ENCODE data around the gene VENTX. TPM values are rescaled to one million over a fixed set of nuclear protein-coding genes. Genes with fewer than 3 reads are reported as not detected.

Gene VENTX
- total RNA-seq, 1 donor from 2014 or later, result 1.6 TPM

DNA sequence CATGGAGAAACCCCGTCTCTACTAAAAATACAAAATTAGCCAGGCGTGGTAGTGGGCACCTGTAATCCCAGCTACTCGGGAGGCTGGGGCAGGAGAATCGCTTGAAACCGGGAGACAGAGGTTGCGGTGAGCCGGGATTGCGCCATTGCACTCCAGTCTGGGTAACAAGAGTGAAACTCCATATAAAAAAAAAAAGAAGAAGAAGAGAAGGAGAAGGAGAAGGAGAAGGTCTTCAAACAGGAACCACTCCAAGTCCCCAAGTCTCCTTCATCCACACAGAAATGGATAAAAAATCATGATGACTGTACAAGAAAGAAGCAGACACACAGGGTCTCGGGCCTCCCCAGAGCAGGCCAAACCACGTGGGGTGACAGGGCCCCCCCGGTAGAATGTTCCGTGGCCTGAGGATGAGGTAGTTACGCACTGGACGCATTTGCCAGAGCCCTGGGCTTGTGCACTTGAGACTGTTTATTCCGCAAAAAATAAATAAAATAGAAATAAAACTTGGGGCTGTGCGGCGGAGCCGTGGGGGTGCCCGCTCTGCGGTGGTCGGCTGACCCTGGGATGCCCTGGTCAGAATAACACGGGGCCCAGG, 15.8 kb downstream of the VENTX start:
- no peak for DNase-seq
- peaks cover 7% of the 10 kb centered on the region for H3K27me3 Mint-ChIP-seq (ENCODE audit: unreplicated experiment)
- H3K9me3 Mint-ChIP-seq (ENCODE audit: unreplicated experiment), result peaks cover 4% of the 10 kb centered on the region
- H3K27ac Mint-ChIP-seq (ENCODE audit: unreplicated experiment), result no peak overlapping the region
- TF ChIP-seq, protein P1, sequence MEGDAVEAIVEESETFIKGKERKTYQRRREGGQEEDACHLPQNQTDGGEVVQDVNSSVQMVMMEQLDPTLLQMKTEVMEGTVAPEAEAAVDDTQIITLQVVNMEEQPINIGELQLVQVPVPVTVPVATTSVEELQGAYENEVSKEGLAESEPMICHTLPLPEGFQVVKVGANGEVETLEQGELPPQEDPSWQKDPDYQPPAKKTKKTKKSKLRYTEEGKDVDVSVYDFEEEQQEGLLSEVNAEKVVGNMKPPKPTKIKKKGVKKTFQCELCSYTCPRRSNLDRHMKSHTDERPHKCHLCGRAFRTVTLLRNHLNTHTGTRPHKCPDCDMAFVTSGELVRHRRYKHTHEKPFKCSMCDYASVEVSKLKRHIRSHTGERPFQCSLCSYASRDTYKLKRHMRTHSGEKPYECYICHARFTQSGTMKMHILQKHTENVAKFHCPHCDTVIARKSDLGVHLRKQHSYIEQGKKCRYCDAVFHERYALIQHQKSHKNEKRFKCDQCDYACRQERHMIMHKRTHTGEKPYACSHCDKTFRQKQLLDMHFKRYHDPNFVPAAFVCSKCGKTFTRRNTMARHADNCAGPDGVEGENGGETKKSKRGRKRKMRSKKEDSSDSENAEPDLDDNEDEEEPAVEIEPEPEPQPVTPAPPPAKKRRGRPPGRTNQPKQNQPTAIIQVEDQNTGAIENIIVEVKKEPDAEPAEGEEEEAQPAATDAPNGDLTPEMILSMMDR (IDR thresholded peaks at IDR 0.05; ENCODE audit: partially characterized antibody, unreplicated experiment), result no peak
- no peaks in the 10 kb centered on the region for H3K36me3 Mint-ChIP-seq (ENCODE audit: unreplicated experiment)
- H3K4me1 Mint-ChIP-seq (ENCODE audit: low read depth, unreplicated experiment), result peaks cover 4% of the 10 kb centered on the region
- H3K4me3 Mint-ChIP-seq (ENCODE audit: unreplicated experiment), result no peak overlapping the region

- Mint-ChIP-seq H3K27ac (ENCODE audit: unreplicated experiment) (peak overlapping the region; percentile 10), H3K27me3 (ENCODE audit: unreplicated experiment) (peaks cover 9% of the 10 kb centered on the region), H3K36me3 (ENCODE audit: unreplicated experiment) (no peaks in the 10 kb centered on the region), H3K9me3 (ENCODE audit: unreplicated experiment) (peaks cover 4% of the 10 kb centered on the region), H3K4me1 (ENCODE audit: low read depth, unreplicated experiment) (peaks cover 5% of the 10 kb centered on the region), H3K4me3 (ENCODE audit: unreplicated experiment) (no peak overlapping the region)
- TF ChIP-seq, protein P1 (IDR thresholded peaks at IDR 0.05; ENCODE audit: partially characterized antibody, unreplicated experiment), result no peak
- DNase-seq, result no peak
Observed at GRCh38 chr10:133254421-133255120, 16.9 kb downstream of the VENTX start.

GRCh38 chr10:133255323-133255722, 17.7 kb downstream of the VENTX start:
- no peak overlapping the region for H3K27ac Mint-ChIP-seq (ENCODE audit: unreplicated experiment)
- TF ChIP-seq, protein P1 (IDR thresholded peaks at IDR 0.05; ENCODE audit: partially characterized antibody, unreplicated experiment), result no peak
- no peak overlapping the region for H3K4me3 Mint-ChIP-seq (ENCODE audit: unreplicated experiment)
- peaks cover 4% of the 10 kb centered on the region for H3K9me3 Mint-ChIP-seq (ENCODE audit: unreplicated experiment)
- H3K36me3 Mint-ChIP-seq (ENCODE audit: unreplicated experiment), result no peaks in the 10 kb centered on the region
- H3K27me3 Mint-ChIP-seq (ENCODE audit: unreplicated experiment), result peaks cover 6% of the 10 kb centered on the region
- no peak for DNase-seq
- H3K4me1 Mint-ChIP-seq (ENCODE audit: low read depth, unreplicated experiment), result peaks cover 7% of the 10 kb centered on the region

- TF ChIP-seq, protein P1 (IDR thresholded peaks at IDR 0.05; ENCODE audit: partially characterized antibody, unreplicated experiment), result no peak
- Mint-ChIP-seq H3K4me1 (ENCODE audit: low read depth, unreplicated experiment) (peaks cover 10% of the 10 kb centered on the region), H3K9me3 (ENCODE audit: unreplicated experiment) (peaks cover 2% of the 10 kb centered on the region), H3K27me3 (ENCODE audit: unreplicated experiment) (peaks cover 4% of the 10 kb centered on the region), H3K4me3 (ENCODE audit: unreplicated experiment) (no peak overlapping the region), H3K27ac (ENCODE audit: unreplicated experiment) (no peak overlapping the region), H3K36me3 (ENCODE audit: unreplicated experiment) (no peaks in the 10 kb centered on the region)
- DNase-seq, result peak; percentile 51
Observed at GRCh38 chr10:133257489-133258065, 19.9 kb downstream of the VENTX start.
